SHP77 treated with DMSO at 0.1 percent for 48 hours (cell line): ENCODE measurements around the gene PDGFB.
"Not testable (repeated sequence)": the region's sequence is repeated elsewhere in the genome, so short reads cannot be mapped to it uniquely, and the experiment has no call there.

Experiments used
- DNase-seq: peaks from one replicate; lab custom pipeline; 2025; lab: John Stamatoyannopoulos, UW

The PDGFB gene

DNA sequence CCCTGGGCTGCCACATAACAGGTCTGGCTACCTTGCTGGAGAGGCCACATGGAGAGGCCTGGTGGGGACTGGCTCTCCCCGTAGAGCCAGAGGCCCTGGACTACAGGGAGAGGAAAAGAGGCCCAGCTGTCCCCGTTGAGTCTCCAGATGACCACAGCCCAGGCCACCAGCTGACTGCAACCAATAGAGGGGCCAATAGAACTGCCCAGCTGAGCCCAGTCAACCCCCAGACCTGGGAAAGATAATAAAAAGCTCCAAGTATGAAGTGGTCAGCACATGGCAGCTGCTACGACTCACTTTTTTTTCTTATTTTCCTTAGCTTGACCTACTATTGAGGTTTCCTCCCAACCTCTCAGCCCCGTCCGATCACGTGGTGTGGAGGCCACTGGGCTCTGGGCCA lies 18.4 kb downstream of the PDGFB start:
- no peak for DNase-seq

DNA sequence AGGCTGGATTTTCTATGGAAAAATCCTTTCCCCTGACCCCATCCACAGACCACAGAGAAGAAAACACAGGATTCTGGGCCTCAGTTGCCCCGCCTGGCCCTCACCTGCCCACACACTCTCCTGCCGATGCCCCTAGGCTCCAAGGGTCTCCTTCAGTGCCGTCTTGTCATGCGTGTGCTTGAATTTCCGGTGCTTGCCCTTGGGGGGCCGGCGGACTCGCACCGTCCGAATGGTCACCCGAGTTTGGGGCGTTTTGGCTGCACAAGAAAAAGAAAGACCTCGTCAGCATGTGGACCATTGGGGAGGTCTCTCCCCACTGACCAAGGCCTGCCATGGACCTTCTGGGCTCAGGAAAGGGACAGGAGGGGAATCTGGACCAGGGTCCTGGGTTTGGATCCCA lies 19.2 kb downstream of the PDGFB start:
- DNase-seq = no peak

DNA sequence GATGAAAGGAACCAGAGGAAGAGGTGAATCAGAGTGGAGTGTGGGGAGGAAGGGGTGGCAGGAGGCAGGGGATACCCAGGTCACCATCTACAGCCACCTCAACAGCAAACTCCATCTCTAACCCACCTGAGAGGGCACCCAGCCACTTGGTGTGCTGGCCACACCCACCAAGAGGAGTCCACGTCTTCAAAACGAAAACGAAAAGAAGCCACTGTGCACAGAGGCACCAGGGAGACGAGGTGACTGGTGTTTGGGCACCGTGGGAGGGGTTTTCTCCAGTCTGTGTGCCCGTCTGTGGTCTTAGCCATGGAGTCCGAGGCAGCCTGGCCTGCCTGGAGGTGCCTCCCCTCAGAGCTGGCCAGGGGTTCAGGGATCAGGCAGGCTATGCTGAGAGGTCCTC lies 20.2 kb downstream of the PDGFB start:
- DNase-seq = no peak

DNA sequence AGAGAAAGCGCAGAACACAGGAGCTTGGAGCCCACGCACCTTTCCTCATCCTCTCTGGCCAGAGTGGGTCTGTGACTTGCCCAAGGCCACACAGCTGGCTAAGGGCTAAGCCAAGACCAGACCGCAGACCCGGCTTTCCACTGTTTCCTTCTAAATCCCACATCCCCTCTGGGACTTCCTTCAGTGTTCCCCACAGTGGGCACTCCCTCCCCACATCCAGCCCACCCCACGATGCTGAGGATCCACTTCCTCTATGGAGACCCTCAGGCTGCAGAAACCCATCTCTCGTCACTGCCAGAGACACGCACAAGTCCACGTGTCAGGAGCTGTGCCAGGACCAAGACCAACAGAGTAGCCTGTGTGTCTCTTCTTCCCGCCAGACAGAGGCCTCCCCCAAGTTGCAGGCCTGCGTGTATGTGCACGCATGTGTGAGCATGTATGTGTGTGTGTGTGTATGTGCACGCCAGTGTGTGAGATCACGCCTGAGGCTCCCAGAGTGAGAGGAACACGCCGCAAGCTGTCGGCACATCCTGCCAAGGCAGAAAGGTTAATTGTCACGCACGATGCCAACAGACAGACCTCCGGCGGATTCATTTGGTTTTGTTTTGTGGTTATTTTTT lies 21.6 kb downstream of the PDGFB start:
- DNase-seq = no peak

DNA sequence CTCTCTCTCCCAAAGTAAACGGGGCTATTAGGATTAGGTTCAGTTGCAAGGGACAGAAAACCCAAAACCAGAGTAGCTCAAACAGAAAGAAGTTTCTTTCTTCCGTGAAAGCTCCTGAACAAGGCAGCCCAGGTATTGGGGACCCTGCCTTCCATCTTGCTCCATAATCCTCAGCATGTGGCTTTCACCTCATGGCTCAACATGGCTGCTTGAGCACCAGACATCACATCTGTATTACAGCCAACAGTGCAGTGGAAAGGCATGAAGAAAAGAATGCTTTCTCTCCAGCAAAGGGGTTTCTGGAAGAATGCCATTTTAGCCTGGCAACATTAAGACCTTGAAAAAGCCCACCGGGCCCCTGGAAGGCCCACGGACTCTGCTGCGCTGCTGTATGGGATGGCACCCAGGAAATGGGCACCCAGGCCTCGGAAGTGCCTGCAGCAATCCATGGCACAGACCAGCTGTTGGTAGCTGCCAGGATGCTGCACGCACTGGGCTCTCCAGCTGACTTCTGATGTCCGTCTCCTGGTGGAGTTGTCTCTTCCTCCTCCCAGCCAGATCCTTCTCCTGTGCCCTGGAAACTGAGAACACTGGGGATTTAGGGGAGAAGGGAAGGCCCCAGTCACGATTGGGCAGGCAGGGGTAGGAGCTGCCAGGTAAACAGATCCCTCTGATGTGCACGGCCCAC lies 22.6 kb downstream of the PDGFB start:
- DNase-seq = no peak

DNA sequence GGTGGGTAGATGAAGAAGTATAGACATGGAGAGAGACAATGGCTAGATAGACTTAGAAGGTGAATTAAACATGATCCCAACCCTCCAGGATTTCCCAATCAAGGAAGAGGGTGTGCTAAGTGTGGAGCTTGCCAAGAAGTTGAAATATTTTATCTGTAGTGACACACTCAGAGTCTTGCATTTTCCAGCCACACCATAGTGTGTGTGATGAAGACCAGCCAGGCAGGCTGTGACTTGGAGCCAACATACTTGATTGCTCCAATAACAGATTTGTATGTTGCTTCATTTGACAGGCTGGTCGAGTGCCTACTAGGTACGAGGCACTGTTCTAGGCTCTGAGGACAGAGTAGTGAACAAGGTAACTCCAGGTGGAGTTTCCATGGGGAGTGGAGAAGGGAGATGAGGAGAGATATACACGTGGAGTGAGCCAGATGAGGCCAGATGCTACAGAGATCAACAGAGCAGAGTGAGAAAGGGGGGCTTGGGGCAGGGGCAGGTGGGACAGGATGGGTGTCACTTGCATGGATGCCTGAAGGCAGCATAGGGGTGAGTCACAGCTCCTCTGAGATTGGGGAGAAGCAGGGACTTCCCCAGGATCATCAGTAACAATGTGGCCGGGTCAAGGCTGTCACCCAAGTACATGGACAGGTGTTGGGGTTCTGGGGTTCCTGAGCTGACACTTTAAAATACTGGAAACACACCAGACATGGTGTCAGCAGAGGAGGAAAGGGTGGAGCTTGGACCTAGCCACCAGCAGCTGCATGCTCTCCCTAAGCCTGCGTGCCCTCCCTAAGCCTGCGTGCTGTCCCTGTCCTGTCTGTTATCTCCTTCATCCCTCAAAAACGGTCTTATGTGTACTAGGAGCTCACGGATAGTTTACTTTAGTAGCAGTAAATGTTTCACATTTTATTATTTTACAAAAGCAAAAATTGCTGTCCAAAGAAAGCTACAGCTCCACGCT lies 23.6 kb downstream of the PDGFB start:
- DNase-seq = no peak

DNA sequence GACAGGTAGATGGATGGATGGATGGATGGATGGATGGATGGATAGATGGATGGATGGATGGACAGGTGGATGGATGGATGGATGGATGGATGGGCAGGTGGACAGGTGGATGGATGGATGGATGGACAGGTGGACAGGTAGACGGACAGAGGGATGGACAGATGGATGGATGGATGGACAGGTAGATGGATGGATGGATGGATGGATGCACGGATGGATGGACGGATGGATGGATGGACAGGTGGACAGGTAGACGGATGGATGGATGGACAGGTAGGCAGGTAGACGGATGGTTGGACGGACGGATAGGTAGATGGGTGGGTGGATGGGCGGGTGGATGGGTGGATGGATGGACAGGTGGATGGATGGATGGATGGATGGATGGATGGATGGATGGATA lies 24.3 kb downstream of the PDGFB start:
- no peak for DNase-seq

DNA sequence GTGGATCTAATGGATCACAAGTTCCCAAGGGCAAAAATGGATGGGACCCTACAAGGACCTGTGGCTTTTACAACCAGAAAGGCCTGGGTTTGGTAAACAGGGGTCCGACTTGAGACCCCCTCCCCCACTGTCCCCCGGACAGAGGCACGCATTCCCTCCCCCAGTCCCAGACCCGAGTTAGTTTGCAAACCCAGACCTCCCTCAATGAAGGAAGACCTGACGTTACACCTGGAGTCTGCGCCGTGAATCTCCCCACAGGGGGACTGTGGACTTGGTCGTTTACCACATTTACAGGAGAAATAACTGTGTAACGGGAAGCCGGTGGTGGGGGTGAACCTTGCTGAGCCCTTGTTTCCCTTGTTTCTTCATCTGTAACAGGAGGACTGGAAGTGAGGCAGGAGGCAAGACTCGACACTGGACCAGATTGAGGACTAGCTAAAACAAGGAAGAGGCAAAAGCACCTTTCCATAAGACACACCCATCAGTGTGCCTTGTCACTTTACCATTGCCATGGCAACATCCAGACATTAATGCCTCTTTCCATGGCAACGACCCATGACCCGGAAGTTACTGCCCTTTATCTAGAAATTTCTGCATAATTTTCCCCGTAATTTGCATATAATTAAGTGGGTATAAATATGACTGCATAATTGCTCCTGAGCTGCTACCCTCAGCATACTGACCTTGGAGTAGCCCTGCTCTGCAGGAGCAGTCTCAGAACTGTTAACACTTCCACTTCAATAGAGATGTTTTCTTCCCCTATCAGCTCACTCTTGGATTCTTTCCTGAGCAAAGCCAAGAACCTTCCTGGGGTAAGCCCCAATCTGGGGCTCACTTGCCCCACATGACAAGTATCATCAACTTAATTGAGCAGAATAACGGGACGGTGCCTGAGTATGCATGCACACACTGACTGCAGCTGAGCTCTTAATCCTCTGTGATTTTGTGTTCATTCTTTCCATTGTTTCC lies 25.4 kb downstream of the PDGFB start:
- DNase-seq = no peak

DNA sequence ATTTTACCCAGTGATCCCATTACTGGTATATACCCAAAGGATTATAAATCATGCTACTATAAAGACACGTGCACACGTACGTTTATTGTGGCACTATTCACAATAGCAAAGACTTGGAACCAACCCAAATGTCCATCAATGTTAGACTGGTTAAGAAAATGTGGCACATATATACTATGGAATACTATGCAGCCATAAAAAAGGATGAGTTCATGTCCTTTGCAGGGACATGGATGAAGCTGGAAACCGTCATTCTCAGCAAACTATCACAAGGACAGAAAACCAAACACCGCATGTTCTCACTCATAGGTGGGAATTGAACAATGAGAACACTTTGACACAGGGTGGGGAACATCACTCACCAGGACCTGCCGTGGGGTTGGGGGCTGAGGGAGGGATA lies 26.4 kb downstream of the PDGFB start:
- DNase-seq = not testable (repeated sequence)

DNA sequence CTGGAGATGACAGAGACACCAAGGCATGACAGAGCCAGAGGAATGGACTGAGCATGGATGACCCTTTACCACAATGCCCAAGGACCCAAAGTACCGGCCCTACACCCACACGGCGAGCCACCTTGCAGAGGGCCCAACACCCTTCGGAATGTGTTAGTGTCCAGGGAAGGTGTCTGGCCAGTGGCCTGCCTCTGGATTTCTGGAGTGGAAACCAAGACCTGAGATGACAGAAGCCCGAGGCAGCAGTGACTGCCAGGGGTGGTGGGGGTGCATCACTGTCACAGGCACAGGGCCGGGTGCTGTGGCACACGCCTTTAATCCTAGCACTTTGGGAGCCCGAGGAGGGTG lies 28.7 kb downstream of the PDGFB start:
- no peak for DNase-seq

DNA sequence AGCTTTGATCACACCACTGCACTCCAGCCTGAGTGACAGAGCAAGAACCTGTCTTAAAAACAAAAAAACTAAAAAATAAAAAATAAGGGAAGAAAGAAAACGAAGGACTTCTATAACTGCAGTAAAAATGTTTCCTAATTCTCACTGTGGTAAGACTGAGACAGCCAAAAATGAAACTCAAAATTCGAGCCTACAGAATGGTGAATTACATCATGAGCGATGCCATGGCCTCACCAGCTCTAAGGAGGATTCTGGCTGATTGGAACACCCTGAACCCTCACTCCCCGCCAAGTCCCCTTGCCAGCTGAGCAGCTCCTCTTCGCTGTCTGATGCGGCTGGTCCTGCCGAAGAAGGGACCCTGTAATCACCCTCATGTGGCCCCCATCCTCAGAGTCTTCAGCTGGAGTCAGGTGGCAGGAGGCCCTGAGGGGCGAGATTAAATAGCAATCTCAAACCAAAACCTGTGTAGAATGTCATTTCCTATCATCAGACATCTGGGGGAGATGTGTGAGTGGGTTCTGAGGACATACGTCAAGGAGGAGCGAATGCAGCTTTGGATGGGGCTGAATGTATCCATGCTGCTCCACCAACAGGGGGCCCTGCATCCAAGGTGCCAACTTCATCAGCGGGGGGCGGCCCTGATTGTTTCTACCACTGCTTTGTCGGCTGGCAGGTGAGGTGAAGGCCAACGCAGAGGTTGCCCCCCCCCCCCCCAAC lies 29.2 kb downstream of the PDGFB start:
- DNase-seq = no peak

DNA sequence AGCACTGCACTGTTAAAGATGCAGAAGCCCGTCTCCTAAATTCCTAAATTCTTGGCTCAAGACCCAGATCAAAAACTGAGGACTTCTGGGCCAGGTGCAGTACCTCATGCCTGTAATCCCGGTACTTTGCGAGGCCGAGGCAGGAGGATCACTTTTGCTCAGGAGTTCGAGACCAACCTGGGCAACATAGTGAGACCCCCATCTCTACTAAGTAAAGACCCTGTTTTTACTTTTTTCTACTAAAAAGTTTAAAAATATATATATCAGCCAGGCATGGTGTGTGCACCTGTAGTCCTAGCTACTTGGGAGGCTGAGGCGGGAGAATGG lies 29.7 kb downstream of the PDGFB start:
- no peak for DNase-seq

DNA sequence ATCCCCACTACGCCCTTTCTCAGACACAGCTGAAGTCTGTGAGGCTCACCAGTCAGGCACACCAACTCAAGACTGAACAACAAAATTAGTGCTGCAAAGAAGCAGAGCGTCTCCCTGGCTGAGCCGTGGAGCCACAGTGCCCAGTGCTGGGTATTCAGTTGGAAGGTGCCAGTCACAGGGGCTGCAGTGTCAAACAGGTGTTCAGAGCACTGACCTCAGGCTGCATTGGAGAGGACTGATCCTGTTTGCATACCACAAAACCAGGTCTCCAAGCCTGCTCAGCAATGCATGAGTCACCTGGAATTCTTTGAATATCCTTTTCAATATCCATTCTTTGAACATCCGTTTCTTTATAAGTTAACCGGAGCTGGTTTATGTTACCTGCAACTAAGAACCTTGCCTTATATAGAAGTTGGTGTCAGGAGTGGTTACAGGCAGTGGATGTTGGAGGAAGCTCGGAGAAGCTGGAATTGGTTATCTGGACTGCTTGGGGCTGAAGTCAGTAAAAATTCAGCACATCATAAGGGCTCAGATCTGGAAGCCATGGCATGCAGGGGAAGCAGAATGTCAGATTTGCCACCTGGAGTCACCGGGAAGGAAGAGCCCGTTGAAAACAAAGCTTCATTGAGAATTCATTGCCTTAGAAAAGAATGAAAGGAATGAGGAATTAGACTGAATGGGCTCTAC lies 30.3 kb downstream of the PDGFB start:
- DNase-seq = no peak

DNA sequence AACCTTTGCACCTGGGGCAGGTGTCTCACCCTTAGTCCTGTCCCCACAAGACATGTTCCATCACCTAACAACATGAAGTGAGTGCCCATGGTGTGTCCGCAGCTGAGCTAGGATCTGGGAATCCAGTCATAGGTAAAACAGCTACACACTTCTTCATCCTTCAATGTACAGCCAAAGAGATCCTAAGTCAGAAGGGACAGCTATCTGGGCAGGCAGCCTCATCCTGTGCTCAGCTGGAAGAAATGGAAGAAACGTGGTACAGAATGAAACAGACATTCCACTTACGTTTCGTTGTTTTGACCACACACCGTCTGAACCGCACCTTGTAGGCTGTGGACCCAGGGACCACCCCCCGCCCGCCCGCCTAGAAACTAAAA lies 30.8 kb downstream of the PDGFB start:
- no peak for DNase-seq

DNA sequence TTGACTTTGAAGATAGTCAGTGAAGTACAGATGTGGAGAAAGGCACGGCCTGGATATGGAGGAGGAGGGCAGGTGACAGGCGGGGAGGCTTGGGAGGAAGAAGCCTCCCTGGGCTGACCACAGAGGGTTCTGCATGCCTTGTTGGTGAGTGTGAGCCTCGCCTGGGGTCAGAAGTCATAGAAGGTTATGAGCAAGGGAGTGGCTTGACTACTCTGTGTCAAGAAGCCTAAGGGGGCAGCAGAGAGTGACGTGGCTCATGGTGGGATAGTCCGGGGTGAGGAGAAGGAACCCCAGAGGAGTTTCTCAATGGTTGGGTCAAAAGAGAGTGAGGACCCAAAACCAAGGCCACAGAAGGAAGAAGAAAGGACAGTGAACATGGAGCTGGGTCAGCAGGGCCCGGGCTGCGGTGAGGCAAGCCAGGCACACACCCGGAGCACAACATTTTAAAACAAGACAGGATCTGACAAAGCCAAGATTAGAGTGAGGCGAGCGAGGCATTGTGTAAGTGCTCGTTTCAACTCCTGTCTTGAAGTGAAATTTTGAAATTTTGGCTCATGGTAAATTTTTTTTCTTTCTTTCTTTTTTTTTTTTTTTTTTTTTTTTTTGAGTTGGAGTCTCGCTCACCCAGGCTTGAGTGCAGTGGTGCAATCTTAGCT lies 31.9 kb downstream of the PDGFB start:
- DNase-seq = no peak

DNA sequence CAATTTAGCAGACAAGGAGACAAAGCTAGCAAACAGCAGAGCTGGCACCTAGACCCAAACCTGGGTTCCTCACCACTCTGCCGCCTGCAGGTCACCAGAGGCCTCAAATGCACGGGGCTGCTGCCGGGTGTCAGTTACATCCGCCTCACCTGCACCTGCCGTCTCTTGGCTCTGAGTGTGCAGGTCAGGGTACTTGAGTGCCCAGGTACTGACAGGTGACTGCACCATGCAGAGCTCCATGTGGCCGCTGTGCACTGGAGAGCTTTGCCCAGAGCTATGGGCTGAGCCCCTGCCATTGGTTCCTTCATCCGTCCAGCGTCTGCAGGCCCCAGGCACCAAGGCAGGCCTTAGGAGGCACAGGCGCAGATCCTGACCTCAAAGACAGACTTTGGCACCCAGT lies 35.0 kb downstream of the PDGFB start:
- peak; percentile 28 for DNase-seq

DNA sequence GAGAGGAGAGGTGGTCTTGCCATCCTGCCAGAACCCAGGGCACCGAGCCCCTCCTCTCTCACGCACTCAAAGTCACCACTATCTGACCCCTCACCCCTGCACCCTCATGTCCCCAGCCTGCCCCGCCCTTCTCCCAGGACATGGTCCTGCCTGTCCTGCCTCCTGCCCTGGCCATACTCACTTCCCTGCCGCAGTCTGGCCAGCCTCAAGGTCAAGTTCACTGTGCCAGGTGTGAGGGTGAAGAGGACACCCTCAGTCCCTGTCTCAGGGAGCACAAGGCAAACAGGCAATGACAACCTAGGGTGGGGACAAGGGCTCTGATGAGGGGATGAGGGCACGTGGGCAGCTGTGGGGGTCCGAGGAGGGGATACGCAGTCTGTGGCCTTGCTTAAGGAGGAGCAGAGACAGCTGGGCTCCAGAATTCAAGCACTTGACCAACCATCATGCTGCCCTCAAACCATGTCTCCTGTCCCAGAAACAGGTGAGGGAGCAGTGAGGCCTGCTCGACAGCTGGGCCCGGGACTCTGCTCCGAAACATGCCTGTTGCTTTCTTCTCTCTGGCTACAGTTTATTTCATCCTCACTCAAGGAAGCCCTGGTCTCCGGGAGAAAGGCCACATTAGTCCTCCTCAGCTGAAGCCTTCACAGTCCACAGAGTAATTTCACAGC lies 36.6 kb downstream of the PDGFB start:
- DNase-seq = no peak

DNA sequence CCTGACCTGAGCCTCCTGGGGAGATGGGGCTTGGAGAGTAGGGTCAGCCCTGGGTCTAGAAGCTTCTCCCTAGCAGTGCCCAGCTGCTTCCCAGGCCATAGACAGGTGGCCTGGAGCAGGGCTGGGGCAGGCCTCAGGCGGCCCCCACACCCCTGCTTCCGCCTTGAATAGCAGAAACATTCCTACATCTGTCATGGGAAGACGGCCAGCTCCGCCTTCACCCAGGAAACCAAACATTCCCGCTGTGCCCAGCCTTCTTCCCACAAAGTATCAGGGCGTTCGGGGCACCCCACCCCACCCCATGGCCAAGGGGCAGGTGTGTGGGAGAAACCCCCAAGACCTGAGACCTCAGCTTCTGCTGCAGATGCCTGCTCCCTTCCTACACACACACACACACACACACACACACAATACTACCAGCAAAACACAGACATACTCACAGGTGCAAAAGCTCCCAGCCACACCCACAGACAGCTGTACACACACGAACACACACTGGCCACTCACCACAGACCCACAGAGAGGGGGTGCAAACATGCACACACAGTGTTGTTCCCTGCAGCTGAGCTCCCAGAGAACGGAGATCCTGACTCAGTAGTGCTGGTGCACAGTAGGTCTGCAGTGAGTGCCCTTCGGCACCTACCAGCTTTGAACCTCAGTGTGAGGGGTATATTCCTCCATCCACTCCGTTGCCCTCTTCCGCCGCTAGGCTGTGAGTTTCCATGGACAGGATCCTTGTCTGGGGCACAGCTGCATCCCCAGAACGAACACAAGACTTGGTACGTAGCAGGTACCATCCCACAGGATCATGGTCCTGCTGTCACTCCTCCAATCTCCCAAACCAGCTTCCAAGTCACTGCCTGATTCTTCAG lies 37.4 kb downstream of the PDGFB start:
- no peak for DNase-seq

DNA sequence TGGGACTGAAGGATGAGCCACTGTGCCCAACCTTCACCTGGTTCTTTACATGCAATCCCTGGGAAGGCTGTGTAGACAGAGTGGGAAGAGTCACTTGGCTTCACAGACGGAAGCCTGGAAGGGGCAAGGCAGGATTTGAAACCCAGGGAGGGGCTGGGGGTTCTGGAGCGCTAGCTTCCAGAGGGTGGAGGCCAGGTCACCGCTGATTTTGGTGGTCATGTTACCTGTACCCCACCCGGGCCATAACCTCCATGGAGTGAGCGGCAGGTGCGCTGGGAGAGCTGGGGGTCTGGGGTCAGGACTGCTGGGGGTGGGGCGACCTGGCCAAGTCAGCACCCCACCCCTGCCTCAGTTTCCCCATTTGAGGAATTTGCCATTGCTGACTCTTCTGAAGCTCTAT lies 38.3 kb downstream of the PDGFB start:
- DNase-seq = no peak
